HG02885 (cell line): ENCODE results near the gene IFT81.
"Not testable (repeated sequence)": the region's sequence is repeated elsewhere in the genome, so short reads cannot be mapped to it uniquely, and the experiment has no call there.

Source experiments
- ATAC-seq: cut with Tn5 transposase; IDR thresholded peaks from one replicate; pipeline ENCODE4 v1.9.1; 2021; ENCODE audit warnings: mild to moderate bottlenecking; ENCODE audit not compliant: unreplicated experiment, poor library complexity

The IFT81 gene

DNA sequence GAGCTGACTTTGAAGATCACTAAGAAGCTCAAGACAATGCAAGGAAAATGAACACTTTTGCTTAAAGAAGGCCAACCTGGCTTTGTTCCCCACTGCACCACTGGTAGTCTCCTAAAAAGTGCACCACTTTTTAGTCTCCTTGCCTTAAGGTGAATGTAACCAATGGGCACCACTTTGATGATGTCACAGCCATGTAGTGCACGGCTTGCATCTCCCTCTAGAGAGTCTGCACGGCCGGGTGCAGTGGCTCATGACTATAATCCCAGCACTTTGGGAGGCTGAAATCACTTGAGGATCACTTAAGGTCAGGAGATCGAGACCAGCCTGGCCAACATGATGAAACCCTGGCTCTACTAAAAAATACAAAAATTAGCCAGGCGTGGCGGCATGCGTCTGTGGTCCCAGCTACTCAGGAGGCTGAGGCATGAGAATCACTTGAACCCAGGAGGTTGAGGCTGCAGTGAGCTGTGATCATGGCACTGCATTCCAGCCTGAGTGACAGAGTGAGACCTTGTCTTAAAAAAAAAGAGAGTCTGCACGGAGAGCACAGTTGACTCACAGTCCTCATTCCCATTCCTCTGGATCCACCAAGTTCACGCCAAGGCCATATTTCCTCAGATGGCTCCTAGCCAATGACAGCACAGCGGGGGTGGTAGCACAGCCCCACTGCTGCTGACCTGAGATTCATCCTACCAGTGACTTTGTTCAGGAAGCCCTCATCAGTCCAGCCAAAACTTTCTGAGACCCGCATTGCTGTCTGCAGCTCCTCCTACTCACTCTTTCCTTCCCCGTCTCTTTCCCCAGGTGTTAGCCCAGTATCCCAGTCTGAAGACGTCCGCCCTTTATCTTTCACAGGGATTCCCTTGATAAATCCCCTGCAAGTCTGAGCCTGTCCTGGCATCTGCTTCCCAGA lies 16.5 kb upstream of the IFT81 start:
- ATAC-seq = no peak

DNA sequence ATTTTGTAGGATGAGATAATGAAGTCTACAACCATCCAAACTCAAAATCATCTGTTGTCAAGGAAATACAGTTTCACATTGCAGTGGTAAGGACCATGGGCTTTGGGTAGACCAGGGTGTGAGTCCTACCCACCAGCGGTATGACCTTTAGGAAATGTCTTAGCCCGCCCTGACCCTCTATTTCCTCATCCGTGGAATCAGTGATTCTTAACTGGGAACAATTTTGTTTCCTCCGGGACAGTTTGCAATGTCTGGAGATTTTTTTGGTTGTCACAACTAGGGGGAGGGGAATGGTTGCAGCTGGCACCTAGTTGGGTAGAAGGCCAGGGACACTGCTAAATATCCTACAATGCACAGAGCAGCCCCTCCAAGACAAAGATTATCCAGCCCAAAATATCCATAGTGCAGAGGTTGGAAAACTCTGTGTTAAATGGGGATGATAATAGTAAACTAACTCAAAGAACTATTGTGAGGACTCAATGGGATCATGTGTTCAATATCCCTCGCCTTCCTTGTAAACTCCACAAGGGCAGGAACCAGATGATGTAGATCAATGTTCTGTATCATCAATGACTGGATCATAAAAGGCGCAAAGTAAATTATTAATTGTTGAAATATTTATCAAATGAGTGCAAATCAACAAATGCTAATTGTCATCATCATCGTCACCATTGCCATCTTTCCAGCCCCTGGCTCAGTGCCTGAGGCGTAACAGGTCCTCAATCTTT lies 15.7 kb upstream of the IFT81 start:
- ATAC-seq = no peak

DNA sequence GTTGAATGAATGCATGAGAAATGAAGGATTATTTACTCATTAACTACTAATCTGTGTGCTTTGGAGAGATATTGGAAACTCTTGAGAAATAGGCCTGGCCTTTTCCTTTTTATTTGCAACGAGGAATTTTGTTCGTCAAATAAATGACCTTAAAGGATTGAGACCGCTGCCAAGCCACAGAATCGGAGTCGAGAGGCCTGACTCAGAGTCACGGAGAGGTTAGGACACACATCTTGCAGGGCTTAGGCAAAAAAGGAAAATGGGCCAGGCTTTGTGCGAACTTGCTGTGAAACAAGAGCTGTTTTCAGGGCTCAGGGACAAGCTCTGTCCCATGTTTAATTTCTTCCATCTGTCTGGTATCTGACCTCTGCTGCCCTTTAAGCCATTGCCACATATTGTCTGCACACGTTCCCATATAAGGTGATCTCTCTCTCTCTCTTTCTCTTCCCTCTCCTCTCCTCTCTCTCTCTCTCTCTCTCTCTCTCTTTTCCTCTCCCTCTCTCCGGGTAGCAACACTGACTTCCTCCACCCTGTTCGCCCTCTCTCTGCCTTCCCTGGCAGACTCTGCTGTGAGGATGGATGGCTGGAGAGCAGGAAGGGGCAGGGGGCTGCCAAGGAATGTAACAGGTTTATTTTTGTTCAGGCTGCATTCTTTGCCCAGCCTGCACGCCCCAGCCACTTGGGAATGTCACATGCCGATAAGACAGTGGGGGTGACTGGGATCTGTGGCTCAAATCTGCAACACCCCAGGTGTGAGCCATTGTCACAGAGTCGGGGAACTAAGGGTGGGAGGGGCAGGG lies 14.9 kb upstream of the IFT81 start:
- no peak for ATAC-seq

DNA sequence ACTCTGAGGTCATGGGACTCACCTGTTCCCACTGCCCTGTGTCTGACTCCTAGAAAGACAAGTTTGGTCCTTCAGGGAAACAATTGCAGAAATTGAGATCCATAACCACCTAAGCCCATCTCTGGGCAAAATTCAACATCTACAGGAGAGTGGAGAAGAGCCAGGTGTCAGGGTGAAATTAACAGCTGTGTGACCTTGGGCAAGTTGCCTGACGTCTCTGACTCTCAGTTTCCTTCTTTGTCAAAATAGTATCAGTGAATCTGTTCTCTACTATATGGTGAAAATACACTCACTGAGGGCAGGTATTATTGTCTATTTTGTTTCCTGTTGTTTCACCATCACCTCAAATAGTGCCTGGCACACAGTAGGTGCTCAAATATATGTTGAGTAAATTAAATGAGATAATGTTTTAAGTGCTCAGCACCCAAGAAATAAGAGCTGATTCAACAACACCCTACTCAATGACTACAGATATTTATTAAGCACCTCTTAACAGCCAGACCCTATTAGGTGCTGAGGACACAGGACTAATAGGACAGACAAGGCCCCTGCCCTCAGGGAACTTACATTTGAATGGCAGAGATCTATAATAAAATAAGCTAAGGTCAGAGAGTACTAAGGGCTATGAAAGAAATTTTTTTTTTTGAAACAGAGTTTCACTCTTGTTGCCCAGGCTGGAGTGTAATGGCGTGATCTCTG lies 14.2 kb upstream of the IFT81 start:
- ATAC-seq = no peak

DNA sequence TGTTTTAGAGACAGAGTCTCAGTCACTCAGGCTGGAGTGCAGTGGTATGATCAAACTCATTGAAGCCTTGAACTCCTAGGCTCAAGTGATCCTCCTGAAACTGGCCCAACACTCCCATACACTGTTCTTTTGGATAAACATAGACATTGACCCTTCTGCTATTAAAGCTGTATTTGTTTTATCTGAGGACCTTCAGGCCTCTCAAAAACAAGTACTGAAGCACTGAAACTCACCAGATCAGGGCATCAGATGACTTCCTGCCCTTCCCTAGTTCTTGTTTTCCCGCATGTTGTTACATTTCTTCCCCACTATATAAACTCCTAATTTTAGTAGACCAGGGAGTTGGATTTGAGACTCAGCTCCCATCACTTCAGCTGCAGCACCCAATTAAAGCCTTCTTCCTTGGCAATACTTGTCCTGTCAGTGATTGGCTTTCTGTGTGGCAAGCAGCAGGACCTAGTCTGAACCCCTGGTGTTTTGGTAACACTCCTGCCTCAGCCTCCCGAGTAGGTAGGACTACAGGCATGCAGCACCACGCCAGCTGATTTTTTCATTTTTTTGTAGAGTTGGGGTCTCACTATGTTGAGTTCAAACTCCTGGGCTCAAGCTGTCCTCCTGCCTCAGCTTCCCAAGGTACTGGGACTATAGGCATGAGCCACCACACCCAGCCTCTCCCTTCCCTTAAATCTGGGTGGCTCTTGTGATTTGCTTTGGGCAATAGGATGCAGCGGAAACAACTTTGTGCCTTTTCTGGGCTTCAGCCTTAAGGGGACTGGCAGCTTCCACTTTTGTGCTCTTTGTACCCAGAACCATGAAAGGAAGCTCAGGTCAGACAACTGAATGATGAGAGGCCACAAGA lies 12.5 kb upstream of the IFT81 start:
- no peak for ATAC-seq

DNA sequence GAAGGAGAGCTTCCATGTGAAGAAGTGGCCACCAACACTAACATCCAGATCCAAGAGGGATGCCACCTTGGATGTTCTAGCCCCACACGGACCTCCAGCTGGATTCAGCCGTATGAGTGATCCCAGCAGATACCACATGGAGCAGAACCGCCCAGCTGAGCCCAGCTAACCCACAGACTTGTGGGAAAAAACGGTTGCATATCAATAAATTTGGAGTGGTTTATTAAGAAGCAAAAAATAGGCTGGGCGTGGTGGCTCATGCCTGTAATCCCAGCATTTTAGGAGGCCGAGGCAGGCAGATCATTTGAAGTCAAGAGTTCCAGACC lies 11.9 kb upstream of the IFT81 start:
- no peak for ATAC-seq

DNA sequence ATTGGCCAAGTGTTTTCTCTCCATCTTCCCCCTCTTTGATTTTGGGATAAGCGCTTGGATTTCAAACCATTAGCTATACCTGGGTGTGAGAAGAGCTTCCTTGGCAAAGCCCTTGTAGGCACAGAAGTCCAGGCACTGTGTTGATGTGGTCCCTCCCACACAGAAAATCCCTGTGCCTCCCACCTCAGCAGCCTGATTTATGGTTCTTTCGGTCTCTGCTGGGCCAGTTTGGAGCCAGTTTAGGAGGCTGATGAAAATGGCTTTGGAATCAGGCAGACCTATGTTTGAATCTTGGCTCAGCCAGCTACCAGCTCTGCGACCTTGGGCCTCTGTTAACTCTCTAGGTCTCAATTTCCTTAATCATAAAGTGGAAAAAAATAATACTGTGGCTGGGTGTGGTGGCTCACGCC lies 9.6 kb upstream of the IFT81 start:
- no peak for ATAC-seq

DNA sequence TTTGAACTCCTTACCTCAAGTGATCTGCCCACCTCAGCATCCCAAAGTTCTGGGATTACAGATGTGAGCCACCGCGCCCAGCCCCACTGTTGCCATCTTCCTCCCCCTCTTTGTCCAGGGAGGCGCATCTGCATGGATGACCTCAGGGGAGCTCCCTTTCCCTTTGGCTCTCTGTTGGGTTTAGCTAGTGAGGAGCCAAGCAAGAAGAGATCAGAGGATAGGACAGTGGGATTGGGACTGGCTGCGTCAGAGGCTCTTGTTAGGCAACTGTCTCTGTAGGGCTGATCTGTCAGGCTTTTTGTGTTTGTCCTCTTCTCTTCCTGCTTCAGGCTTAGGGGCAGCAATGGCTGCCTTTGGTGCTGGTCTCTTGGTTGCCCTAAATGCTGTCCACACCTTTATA lies 8.5 kb upstream of the IFT81 start:
- ATAC-seq = no peak

DNA sequence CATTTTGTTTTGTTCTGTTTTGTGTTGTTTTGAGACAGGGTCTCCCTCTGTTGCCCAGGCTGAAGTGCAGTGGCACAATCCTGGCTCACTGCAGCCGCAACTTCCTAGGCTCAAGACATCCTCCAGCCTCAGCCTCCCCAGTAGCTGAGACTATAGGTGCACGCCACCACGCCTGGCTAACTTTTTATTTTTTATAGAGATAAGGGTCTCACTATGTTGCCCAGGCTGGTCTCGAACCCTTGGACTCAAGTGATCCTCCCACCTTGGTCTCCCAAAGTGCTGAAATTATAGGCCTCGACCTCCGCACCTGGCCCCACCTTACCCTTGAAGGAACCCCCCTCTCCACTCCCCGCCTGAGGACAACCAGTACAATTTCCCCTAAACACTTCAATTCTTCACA lies 7.5 kb upstream of the IFT81 start:
- ATAC-seq = no peak

DNA sequence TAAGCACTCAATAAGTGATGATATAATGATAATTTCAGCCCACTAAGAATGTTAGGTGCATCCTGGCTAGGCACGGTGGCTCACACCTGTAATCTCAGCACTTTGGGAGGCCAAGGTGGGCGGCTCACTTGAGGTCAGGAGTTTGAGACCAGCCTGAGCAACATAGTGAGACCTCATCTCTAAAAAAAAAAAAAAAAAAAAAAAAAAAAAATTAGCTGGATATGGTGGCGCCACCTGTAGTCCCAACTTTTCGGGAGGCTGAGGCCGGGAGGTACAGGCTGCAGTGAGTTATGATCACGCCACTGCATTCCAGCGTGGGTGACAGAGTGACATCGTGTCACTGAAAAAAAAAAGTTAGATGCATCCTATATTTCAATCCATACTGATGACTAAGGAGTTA lies 6.9 kb upstream of the IFT81 start:
- not testable (repeated sequence) for ATAC-seq

DNA sequence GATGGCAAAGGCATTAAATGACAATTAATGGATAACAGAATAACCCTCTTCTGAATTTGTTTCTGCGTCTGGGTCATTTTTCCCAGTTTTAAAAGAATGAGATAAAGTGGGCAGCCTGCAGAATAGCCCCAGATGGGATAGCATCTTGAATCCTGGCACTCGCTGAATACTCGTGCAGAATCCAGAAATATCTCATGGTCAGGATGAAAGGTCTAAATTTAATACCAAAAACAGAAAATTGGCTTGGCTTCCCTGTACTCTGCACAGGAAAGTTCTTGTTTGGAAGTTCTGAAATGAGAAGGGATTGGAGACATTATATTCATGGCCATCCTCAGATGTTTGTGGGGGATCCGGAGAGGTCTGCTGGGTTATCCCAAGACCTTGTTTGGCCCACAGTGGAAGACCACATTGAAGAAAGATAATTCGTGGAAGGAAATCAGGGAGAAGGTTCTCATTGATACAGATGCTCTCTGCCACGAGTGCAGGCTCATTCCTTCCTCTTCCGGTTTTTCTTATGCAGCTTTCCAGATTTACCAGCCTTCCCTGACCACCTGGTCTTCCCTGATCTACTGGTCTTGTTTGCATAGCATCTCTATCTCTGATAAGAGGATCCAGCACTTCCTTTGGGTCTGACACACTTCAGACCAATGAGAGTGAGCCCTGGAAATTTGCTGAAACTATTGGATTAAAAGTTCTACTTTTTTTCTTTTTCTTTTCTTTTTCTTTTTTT lies 6.0 kb upstream of the IFT81 start:
- ATAC-seq = no peak

DNA sequence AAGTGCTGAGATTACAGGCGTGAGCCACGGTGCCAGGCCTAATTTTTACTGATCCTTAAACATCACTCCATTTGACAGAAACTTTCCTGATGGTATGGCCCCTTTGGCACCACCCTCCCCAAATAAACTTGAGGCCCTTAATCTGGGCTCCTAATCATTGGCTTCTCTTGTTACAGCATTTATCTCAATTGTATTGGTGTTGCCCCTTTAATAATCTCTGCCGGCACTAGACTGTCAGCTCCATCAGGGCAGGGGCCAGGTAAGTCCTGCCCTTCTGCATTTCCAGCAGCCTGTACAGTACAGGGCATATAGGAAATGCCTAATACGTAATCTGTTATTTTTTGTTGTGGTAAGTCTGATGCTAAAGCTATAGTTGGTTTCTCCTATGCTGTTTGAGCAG lies 1.2 kb upstream of the IFT81 start:
- ATAC-seq = no peak

DNA sequence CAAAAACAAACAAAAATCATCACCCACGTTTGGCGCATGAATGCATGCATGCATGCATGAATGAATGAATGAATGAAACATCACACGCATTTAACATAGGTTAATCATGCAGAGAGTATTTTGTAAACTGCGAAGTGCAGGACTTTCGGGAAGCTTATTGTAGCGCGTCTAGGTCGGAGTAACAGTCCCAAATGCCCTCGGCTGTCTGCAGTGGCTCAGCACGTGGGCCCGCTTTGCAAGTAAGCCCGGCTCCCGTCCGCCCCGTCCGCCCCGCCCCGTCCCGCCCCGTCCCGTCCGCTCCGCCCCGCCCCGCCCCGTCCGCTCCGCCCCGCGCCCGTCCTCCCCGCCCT lies 263 bp upstream of the IFT81 start:
- ATAC-seq = no peak

DNA sequence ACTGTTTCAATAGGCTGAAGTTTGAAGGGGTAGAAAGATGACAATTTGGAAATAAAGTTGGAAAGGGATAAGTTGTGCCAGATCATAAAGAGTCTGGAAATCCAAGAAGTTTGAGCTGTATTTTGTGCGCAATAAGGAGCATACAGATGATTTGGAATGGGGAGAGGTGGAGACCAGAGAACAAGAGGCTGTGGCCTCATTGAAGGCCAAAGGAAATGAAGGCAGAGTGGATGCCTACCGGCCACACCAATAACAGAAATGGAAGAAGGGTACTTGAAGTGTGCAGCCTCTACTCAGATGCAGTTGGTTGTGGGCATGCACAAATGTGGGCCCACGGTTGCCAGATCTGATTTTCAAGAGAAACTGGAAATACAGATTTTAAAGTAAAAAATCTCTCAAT lies 2.4 kb downstream of the IFT81 start:
- no peak for ATAC-seq

DNA sequence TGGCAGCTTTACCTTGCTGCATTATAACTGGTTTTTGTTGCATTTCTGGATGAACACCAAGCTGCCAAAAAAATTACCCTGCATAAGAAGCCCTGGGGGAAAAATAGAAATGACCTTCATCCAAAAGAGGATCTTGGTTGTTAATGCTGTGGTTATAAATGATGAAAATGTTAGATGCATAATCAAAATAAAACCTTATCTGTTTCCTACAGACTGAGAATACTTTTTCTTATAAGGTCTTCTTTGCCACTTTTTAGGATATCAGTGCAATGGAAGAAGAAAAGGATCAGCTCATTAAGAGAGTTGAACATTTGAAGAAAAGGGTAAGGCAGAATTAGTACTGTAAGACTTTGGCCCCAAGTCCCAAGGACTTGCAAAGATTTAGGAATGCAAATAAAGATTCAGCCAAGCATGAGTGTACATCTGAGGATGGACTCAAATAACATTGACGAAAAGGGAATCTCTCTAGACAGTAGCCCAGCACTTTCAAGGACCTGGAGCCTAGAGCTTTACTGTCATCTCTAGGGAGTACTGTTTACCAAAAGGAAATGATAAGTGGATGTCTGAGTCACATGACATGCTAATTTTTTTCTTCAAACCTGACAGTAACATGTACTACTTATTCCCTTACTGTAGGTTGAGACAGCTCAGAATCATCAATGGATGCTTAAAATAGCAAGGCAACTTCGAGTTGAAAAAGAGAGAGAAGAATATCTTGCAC lies 10.7 kb downstream of the IFT81 start:
- no peak for ATAC-seq

DNA sequence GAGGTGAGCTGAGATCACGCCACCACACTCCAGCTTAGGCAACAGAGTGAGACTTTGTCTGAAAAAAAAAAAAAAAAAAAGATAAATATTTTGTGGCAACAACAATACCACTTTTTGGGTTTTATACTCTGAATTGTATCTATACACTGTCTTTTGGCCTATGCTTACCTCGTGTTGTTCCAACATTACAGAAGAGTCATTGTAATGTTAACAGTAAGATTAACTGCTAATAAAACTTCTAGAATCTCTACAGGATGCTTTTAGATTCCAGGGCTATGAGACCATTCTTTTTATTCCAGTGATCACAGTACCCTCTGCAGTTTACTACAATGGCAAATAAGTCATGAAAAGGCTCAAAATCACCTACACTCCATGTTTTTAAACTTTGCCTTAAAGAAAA lies 11.6 kb downstream of the IFT81 start:
- no peak for ATAC-seq

DNA sequence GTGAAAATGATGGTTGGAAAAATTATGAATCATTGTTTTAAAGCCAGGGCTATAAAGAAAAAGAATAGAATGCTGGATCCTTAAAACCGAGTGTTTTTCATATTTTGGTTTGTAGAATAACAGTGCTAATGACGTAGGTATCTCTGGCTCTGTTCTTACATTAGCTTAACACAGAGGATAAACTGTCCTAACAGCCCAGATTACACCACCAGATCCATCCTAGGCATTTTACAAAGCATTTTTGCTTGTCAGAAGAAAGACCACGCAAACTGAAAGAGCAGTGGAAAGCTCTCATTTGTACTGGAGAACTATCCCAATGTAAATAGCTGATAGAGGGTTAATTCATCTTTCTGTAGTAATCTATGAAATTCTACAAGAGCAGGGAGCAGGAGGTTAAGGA lies 13.6 kb downstream of the IFT81 start:
- no peak for ATAC-seq

DNA sequence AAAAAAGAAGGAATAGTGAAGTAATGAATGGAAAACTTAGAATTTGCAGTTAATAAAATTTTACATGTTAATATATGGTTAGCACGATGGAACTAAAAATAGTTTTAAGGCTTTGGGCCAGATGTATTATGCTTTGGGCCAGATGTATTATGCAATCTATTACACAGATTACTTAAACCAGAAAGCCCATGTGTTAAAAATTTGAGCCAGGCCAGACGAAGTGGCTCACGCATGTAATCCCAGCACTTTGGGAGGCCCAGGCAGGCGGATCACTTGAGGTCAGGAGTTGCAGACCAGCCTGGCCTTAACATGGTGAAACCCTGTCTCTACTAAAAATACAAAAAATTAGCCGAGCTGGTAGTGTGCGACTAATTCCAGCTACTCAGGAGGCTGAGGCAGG lies 17.2 kb downstream of the IFT81 start:
- no peak for ATAC-seq
